Measurements from ENCODE around the gene GHRHR.

Gene GHRHR

GRCh38 chr7:30969604-30969970 is 5.8 kb downstream of the GHRHR start:
- no peak for DNase-seq

DNA sequence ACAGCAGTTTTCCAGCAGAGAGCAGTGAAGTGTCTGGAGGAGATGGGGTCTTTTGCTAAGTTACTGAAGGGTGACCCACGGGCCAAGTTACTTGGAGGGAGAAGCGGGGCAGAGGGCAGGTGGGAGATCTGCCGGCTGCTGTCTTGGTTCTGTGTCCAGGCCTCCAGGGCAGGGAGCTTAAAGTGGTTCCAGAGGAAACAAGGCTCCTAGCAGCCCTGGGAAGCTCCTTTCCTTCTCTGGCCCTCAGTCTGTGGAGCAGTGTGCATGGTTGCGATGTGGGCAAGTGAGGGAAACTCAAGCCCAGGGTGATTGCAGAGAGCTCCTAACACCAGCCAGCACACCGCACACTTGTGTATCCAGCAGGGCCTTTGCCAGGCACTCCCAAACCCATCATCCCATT is 6.3 kb downstream of the GHRHR start:
- no peak for DNase-seq

- no peak for DNase-seq
These were observed 6.9 kb downstream of the GHRHR start for GRCh38 chr7:30970594-30971094.

DNA sequence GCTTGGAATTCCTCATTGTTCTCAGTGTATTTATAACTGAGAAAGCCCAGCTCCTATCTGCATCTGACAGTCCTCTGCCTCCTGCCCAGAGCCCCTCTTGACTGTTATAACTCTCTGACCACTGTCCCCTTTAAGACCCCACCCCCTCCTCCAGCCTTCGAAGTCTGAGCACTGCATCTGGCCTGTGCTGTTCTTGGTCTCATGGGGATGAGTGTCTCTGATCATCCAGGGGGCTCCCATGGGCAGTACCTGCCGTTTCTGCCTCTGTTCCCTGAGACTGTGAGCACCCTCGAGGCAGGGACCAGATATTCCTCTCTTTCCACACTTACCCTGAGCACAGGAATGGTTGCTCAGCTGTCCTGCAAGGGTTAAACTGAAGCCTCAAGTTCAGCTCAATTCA is 7.7 kb downstream of the GHRHR start:
- no peak for DNase-seq

GRCh38 chr7:30971840-30972563 is 8.2 kb downstream of the GHRHR start:
- DNase-seq: no peak

DNA sequence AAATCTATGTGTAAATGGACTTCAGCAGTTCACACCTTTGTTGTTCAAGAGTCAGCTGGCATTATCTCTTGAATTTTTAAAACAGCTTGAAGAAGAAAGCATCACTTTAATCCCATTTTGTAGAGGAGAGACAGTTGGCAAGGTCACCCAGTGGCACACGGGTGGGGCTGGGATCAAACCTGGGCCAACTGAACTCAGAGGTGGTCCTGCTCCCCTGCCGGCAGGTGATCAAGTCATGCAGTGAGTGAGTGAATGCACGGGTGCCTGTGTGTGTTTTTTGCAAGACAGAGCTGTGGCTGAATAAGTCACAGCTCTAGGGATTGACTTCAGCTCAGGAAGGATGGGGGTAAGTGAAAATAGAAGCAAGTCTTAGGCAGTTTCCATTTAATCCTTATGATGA is 9.5 kb downstream of the GHRHR start:
- no peak for DNase-seq

GRCh38 chr7:30973791-30974604 is 10.2 kb downstream of the GHRHR start:
- no peak for DNase-seq

GRCh38 chr7:30974605-30975255 is 11.0 kb downstream of the GHRHR start:
- peak; percentile 12 for DNase-seq

GRCh38 chr7:30975256-30975899 is 11.6 kb downstream of the GHRHR start:
- no peak for DNase-seq

DNA sequence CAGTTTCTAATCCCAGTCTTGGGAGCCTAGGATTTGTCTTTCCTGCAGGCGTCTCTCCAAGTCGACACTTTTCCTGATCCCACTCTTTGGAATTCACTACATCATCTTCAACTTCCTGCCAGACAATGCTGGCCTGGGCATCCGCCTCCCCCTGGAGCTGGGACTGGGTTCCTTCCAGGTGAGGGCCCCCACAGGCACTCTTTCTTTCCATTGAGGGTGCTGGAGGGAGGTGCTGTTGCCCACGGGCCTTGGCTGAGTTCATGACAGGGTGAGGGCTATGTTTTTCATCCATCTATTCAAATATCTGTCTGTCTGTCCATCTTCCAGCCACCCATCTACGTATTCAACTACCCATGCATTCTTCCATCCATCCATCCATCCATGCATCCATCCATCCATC is 12.6 kb downstream of the GHRHR start:
- DNase-seq: no peak

DNA sequence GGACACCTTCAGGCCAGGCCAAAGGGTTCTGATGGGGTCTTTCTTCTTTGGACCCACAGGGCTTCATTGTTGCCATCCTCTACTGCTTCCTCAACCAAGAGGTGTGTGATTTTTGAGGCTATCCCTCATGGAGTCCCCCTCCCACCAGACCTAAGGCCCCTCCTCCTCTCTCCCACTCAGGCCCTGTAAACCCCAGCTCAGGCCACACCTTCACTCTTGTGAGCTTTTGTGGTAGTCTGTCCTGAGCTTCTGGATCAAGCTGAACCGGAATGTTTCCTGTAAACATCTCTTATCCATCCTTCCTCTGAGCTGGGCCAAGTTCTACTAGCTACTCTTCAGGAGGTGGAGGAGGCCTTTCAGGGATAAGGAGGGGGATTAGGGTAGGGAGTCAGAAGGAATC is 13.5 kb downstream of the GHRHR start:
- DNase-seq: no peak

DNA sequence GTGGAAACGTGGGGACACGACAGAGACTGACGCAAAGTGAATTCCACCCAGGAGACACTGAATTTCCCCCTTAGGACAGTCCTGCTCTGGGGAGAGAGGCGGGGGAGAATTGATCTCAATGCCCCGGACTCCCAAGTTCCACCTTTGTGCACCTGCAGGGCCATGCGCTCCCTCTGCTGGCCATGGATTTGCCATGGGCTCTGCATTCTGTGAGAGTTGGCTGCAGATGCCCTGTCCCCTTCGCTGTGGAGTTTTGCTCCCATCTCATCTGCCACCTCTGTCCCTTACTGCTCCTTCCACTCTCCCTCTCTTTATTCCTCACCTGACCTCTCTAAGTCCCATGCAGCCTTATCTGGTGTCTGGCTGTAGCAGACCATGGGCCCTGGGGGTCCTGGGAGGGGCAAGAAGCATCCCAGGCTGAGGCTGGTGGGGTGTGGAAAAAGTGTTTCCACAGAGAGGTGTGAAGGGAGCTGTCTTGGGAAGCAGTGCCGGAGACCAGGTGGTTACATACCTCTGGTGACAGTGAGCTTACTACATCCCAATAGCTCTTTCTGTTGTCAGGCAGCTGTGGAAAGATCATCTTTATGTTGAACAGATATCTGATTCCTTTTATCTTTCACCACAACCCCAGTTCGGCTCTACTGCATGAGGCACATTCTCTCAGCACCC is 14.3 kb downstream of the GHRHR start:
- peak; percentile 19 for DNase-seq

DNA sequence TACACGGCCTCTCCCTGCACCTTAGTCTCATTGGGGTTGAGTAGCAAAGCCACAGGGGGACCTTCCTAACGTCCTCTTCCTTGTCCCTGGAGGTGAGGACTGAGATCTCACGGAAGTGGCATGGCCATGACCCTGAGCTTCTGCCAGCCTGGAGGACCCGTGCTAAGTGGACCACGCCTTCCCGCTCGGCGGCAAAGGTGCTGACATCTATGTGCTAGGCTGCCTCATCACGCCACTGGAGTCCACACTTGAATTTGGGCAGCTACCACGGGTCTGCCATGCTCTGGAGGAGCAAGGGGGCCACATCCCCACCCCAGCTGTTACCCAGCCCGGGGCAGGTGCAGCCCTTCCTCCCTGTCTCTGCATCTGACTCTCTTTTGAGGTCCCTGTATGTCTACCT is 15.3 kb downstream of the GHRHR start:
- no peak for DNase-seq

DNA sequence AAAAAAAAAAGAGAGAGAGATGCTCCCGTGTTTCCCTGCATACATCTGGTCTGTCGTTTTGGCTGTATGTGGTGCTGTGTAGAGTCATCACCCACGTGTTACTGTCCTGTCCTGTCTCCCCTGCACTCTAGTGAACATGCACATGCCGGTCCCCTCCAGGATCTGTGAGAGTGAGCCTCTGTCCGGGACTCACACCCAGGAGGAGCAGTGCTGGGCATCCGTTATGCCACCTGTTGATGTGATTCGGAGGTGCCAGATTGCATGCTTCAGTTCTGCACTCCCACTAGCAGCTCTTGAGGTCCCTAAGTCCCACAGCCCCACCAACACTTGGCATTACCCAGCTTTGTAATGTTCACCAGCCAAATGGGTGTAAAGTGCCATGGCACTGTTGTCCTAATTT is 16.4 kb downstream of the GHRHR start:
- DNase-seq: no peak

DNA sequence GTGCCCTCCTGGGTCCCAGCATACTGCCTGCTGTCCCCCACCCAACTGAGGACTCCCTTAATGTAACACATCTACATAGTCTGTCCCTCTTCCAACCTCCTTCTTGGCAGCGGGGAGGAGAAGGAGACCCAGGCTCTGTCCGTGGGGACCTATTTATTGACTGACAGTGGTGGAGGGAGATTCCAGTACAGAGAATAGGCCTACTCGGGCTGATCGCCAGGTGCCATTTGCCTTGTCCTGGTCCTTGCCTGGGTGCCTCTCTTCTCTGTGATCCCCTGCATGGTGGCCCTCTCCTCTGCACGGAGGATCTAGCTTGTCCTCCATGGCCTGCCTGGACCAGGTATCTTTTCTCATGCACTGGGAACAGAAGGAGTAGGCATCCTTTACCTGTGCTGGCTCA is 17.0 kb downstream of the GHRHR start:
- no peak for DNase-seq

DNA sequence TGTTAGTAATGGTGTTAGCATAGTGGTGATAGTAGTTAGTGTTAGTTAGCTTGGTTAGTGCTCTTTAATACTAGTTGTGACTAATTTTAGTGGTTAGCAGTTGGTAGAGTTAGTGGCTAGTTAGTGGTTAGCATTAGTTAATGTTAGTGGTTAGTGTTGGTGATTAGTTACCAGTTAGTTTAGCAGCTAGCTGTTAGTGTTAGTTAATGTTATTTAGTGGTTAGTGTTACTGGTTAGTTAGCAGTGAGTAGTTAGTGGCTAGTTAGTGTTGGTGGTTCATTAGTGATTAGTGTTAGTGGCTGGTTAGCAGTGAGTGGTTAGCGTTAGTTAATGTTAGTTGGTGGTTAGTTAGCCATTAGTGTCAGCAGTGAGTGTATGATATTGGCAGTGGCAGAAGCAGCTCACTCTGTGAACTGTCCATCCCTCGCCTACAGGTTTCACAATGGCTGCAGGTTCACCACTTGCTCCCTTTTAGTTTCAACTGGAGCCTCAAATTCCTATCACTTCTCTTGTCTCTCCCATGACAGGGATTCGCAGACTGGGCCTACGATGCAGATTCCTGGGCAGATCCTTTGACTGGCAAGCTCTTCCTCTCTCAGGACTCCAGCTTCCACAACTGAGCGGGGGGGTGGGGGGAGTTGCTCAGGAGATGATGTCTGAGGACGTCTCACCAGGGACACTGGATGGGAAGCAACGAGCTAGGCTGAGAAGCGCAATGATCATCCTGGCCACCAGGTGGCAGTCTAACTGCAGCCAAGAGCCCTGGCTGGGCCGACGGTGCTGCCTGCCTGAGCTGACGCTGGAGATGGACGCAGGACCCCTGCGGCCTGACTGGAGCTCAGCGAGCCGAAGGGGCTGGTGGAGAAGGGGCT is 19.5 kb downstream of the GHRHR start:
- DNase-seq: peak; percentile 67

DNA sequence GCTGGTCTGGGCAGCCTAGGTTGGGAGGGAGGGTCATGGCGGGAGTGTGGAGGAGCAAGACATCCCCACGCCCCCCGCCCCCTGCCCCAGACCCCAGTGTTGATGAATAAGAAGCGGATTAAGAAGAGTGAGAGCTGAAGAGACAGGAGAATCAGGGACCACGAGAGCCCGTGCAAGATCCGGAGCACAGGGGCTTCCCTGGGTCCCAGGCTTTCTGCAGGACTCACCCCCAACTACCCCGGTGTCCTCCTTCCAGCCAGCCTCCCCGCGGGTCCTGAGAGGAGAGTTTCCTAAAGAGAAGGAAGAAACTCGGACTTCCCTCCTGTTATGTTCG is 20.1 kb downstream of the GHRHR start:
- no peak for DNase-seq

DNA sequence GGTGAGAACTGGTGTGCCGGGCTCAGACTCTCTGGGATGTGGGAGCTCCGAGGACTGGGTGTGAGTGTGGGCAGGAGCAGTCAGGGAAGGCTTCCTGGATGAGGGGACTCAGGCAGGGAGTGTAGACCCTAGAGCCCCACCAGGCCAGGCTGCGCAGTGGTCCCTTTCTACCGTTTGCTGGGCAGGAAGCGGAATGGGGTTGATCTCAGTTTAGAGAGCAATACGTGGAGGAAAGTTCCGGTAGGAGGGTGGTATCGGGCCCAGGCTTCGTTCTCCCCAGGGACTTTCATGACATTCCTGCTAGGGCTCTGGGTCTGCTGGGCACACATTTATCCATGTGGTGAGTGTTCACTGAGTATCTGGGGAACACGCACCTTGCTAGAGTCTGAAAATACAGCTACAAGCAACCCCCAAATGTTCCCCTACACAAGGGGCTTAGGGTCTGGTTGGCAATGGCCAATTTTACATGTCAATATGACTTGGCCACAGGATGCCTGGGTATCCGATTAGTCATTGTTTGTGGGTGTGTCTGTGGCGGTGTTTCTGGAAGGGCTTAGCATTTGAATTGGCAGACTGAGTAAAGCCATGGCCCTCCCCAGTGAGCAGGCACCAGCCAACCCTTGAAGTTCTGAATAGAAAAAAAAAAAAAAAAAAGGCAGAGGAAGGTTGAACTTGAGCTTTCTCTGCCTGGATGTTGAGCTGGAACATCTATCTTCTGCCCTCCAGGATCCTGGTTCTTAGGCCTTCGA is 20.8 kb downstream of the GHRHR start:
- DNase-seq: peak; percentile 18

DNA sequence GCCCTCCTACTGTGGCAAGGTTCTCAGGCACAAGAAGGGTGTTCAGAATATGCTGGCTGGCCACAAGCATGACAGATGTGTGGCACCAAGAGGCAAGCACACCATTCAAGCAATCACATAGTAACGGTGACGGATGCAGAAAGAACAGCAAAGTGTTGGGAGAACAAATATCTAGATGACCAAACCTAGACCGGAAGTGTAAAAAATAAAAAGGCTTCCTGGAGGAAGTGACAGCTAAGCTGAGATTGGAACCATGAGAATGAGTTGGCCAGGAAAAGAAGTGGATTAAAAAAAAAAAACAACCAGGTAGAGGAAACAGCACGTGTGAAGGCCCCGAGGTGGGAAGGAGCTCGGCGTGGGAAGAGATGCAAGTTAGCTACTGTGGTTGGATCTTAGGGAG is 22.0 kb downstream of the GHRHR start:
- DNase-seq: no peak

GRCh38 chr7:30986331-30986730 is 22.6 kb downstream of the GHRHR start:
- no peak for DNase-seq

GRCh38 chr7:30986738-30987137 is 23.0 kb downstream of the GHRHR start:
- no peak for DNase-seq
